ENCODE results near the gene FBXL16.

Gene FBXL16

DNA sequence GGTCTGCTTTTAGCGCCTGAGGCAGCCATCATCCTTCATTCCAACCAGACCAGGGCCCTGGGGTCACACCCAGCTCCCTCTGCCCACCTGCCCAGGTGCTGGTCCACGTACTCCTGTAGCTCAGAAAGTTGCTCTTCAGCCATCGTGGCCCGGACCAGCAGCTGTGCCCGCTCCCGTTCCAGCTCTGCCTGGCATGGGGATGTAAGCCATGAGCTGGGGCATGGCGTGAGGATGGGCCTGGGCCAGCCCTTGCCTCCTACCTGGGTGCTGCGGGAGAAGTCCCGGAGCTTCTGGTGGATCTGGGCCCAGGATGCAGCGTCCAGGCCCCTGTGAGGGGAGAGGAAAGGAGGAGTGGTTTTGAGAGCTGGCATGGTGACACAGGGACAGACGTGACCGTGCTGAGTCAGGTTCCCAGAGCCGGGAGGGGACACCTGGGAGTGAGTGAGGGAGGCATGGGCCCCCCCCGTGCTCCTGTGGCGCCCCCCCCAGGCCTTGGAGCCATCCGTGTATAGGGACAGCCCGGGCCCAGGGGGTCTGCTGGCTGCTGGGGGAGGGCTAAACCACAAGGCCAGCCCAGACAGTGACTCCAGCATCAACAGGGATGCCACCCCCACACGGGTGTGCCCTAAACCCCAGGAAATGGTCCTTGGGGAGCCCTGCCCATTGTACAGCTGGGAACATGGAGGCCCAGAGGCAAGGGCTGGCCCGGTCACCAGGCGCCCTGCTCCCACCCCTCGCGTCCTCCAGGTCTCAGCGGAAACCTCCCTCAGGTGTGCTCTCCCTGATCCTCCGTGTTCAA, 17.4 kb upstream of the FBXL16 start:
- H3K9ac ChIP-seq (ENCODE audit: low read length in 5 of 5), result no peak overlapping the region
- peaks cover 15 to 27% (median 24%) of the 10 kb centered on the region in 5 donors for H3K27me3 ChIP-seq (ENCODE audit: control insufficient read depth in 5 of 5, insufficient read depth in 4 of 5, low read length in 5 of 5)
- peaks cover 0 to 43% (median 35%) of the 10 kb centered on the region in 5 donors for H3K4me1 ChIP-seq (ENCODE audit: control insufficient read depth in 5 of 5, insufficient read depth in 5 of 5, low read length in 5 of 5)
- H3K27ac ChIP-seq (ENCODE audit: low read depth, low read length), result no peak overlapping the region
- no peaks in the 10 kb centered on the region for H3K9me3 ChIP-seq (ENCODE audit: control insufficient read depth in 5 of 5, low read length in 5 of 5)
- no peak overlapping the region for H3K4me3 ChIP-seq (ENCODE audit: low read depth in 1 of 5, low read length in 5 of 5)
- H3K36me3 ChIP-seq (ENCODE audit: control insufficient read depth in 5 of 5, insufficient read depth in 5 of 5, low read length in 5 of 5), result no peaks in the 10 kb centered on the region

- Histone ChIP-seq H3K27me3 (ENCODE audit: control insufficient read depth in 5 of 5, insufficient read depth in 4 of 5, low read length in 5 of 5) (peaks cover 12 to 23% (median 20%) of the 10 kb centered on the region in 5 donors), H3K27ac (ENCODE audit: low read depth, low read length) (no peak overlapping the region), H3K9me3 (ENCODE audit: control insufficient read depth in 5 of 5, low read length in 5 of 5) (no peaks in the 10 kb centered on the region), H3K36me3 (ENCODE audit: control insufficient read depth in 5 of 5, insufficient read depth in 5 of 5, low read length in 5 of 5) (no peaks in the 10 kb centered on the region), H3K4me3 (ENCODE audit: low read depth in 1 of 5, low read length in 5 of 5) (peak overlapping the region in 4 of 5 donors; percentile 71 to 85 (median 78)), H3K4me1 (ENCODE audit: control insufficient read depth in 5 of 5, insufficient read depth in 5 of 5, low read length in 5 of 5) (peaks cover 0 to 34% (median 27%) of the 10 kb centered on the region in 5 donors), H3K9ac (ENCODE audit: low read length in 5 of 5) (peak overlapping the region in 4 of 5 donors; percentile 30 to 66 (median 56))
Observed at GRCh38 chr16:721765-722540, 16.4 kb upstream of the FBXL16 start.

GRCh38 chr16:720990-721764, 15.6 kb upstream of the FBXL16 start, which contains the start of gene ANTKMT:
TSS of gene ANTKMT (plus strand) at chr16:721146. CDS start at chr16:721275, 129 bp downstream.
- Histone ChIP-seq H3K4me1 (ENCODE audit: control insufficient read depth in 5 of 5, insufficient read depth in 5 of 5, low read length in 5 of 5) (peaks cover 0 to 33% (median 26%) of the 10 kb centered on the region in 5 donors), H3K27ac (ENCODE audit: low read depth, low read length) (no peak within 1 kb of the TSS), H3K36me3 (ENCODE audit: control insufficient read depth in 5 of 5, insufficient read depth in 5 of 5, low read length in 5 of 5) (no peaks in the 10 kb centered on the region), H3K4me3 (ENCODE audit: low read depth in 1 of 5, low read length in 5 of 5) (peak within 1 kb of the TSS; percentile 50 to 85 (median 72)), H3K27me3 (ENCODE audit: control insufficient read depth in 5 of 5, insufficient read depth in 4 of 5, low read length in 5 of 5) (peaks cover 13 to 24% (median 19%) of the 10 kb centered on the region in 5 donors), H3K9me3 (ENCODE audit: control insufficient read depth in 5 of 5, low read length in 5 of 5) (no peaks in the 10 kb centered on the region), H3K9ac (ENCODE audit: low read length in 5 of 5) (peak within 1 kb of the TSS in 4 of 5 donors; percentile 54 to 87 (median 68))

DNA sequence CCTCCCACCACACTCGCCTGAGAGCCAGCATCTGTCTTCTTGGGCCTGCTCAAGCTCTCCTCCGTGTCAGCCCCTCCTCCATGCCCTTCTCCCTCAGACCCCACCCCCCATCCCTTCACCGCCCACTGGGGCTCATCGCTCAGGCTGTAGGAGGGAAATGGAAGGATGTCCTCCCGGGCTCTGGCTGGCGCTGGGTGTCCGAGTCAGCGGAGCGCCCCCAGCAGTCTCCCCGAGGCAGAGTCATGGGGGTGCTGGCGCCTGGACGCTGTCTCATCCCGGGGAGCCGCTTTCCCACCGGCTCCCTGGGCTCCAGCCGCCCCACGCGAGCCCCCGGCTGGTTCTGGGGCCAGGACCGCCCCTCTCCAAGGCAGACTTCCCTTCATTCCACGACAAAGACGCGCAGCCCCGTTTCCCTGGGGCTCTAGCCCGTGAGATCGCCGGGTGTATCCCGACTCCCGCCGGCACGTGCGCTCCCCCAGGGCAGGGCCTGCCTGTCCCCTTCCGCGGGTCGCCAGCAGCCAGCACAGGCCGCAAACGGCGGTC, 14.9 kb upstream of the FBXL16 start:
- Histone ChIP-seq H3K27me3 (ENCODE audit: control insufficient read depth in 5 of 5, insufficient read depth in 4 of 5, low read length in 5 of 5) (peaks cover 7 to 17% (median 13%) of the 10 kb centered on the region in 5 donors), H3K36me3 (ENCODE audit: control insufficient read depth in 5 of 5, insufficient read depth in 5 of 5, low read length in 5 of 5) (no peaks in the 10 kb centered on the region), H3K4me1 (ENCODE audit: control insufficient read depth in 5 of 5, insufficient read depth in 5 of 5, low read length in 5 of 5) (peaks cover 0 to 39% (median 30%) of the 10 kb centered on the region in 5 donors), H3K27ac (ENCODE audit: low read depth, low read length) (no peak overlapping the region), H3K9me3 (ENCODE audit: control insufficient read depth in 5 of 5, low read length in 5 of 5) (no peaks in the 10 kb centered on the region), H3K9ac (ENCODE audit: low read length in 5 of 5) (peak overlapping the region in 4 of 5 donors; percentile 54 to 87 (median 68)), H3K4me3 (ENCODE audit: low read depth in 1 of 5, low read length in 5 of 5) (peak overlapping the region; percentile 50 to 85 (median 72))

DNA sequence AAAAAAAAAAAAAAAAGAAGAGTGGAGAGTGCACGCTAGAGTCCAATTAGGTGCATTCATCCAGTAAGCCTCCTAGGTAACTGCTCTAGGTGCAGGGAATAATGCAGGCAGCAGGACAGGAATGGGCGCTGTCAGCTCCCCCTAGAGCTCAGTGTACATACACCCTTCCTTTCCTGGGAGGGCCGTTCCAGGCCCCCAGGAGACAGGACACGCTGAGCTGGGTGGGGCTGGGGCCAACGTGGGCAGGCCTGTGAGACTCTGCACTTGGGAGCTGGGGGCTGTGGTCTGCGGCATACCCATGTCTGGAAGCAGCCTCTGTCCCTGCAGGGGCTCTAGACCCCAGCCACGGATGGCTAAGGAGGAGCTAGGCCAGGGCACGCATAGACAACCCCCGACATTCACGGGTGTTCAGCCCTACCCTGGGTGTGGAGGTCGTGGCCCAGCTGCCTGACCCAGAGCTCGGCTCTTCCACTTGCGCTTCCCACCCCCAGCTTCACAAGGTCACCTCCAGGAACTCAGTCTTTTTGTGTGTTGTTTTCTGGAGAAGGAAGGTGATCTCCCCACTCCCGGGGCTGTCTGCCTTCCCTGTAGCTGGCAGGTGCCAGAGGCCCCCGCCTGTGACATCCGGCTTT, 14.3 kb upstream of the FBXL16 start:
- H3K27me3 ChIP-seq (ENCODE audit: control insufficient read depth in 5 of 5, insufficient read depth in 4 of 5, low read length in 5 of 5), result peaks cover 4 to 12% (median 8%) of the 10 kb centered on the region in 5 donors
- H3K4me3 ChIP-seq (ENCODE audit: low read depth in 1 of 5, low read length in 5 of 5), result peak overlapping the region; percentile 50 to 85 (median 72)
- H3K9ac ChIP-seq (ENCODE audit: low read length in 5 of 5), result peak overlapping the region in 3 of 5 donors; percentile 68 to 87 (median 68)
- H3K9me3 ChIP-seq (ENCODE audit: control insufficient read depth in 5 of 5, low read length in 5 of 5), result no peaks in the 10 kb centered on the region
- no peaks in the 10 kb centered on the region for H3K36me3 ChIP-seq (ENCODE audit: control insufficient read depth in 5 of 5, insufficient read depth in 5 of 5, low read length in 5 of 5)
- H3K27ac ChIP-seq (ENCODE audit: low read depth, low read length), result no peak overlapping the region
- peaks cover 0 to 43% (median 33%) of the 10 kb centered on the region in 5 donors for H3K4me1 ChIP-seq (ENCODE audit: control insufficient read depth in 5 of 5, insufficient read depth in 5 of 5, low read length in 5 of 5)

DNA sequence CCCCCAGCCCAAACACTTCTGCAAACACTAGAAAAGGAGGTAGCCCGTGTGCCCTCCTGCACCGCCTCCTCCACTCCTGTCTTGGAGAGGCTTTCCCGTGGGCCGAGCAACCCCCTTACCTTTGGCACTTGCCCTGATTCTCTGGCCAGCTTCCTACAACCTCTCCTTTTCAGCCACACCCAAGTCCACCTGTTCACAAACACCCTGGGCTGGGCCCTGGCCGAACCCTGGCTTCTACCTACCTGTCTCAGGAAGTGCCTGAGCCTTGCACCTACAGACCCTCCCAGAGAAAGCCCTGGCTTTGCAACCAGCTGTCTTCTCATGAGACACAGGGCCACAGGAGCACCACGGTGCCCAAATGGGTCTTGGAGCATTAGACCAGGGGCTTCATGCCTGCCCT, 13.3 kb upstream of the FBXL16 start:
- Histone ChIP-seq H3K4me3 (ENCODE audit: low read depth in 1 of 5, low read length in 5 of 5) (no peak overlapping the region), H3K27ac (ENCODE audit: low read depth, low read length) (no peak overlapping the region), H3K27me3 (ENCODE audit: control insufficient read depth in 5 of 5, insufficient read depth in 4 of 5, low read length in 5 of 5) (peaks cover 4 to 12% (median 5%) of the 10 kb centered on the region in 5 donors), H3K36me3 (ENCODE audit: control insufficient read depth in 5 of 5, insufficient read depth in 5 of 5, low read length in 5 of 5) (no peaks in the 10 kb centered on the region), H3K4me1 (ENCODE audit: control insufficient read depth in 5 of 5, insufficient read depth in 5 of 5, low read length in 5 of 5) (peaks cover 0 to 52% (median 37%) of the 10 kb centered on the region in 5 donors), H3K9ac (ENCODE audit: low read length in 5 of 5) (no peak overlapping the region), H3K9me3 (ENCODE audit: control insufficient read depth in 5 of 5, low read length in 5 of 5) (no peaks in the 10 kb centered on the region)

- Histone ChIP-seq H3K4me3 (ENCODE audit: low read depth in 1 of 5, low read length in 5 of 5) (no peak overlapping the region), H3K9ac (ENCODE audit: low read length in 5 of 5) (no peak overlapping the region), H3K27ac (ENCODE audit: low read depth, low read length) (no peak overlapping the region), H3K4me1 (ENCODE audit: control insufficient read depth in 5 of 5, insufficient read depth in 5 of 5, low read length in 5 of 5) (peaks cover 0 to 53% (median 38%) of the 10 kb centered on the region in 5 donors), H3K27me3 (ENCODE audit: control insufficient read depth in 5 of 5, insufficient read depth in 4 of 5, low read length in 5 of 5) (peaks cover 4 to 12% (median 5%) of the 10 kb centered on the region in 5 donors), H3K36me3 (ENCODE audit: control insufficient read depth in 5 of 5, insufficient read depth in 5 of 5, low read length in 5 of 5) (no peaks in the 10 kb centered on the region), H3K9me3 (ENCODE audit: control insufficient read depth in 5 of 5, low read length in 5 of 5) (no peaks in the 10 kb centered on the region)
Observed at GRCh38 chr16:718389-718788, 12.8 kb upstream of the FBXL16 start.

GRCh38 chr16:717450-718245, 12.0 kb upstream of the FBXL16 start:
- H3K9ac ChIP-seq (ENCODE audit: low read length in 5 of 5), result no peak overlapping the region
- no peaks in the 10 kb centered on the region for H3K36me3 ChIP-seq (ENCODE audit: control insufficient read depth in 5 of 5, insufficient read depth in 5 of 5, low read length in 5 of 5)
- H3K27ac ChIP-seq (ENCODE audit: low read depth, low read length), result no peak overlapping the region
- H3K9me3 ChIP-seq (ENCODE audit: control insufficient read depth in 5 of 5, low read length in 5 of 5), result no peaks in the 10 kb centered on the region
- H3K27me3 ChIP-seq (ENCODE audit: control insufficient read depth in 5 of 5, insufficient read depth in 4 of 5, low read length in 5 of 5), result peaks cover 4 to 12% (median 5%) of the 10 kb centered on the region in 5 donors
- no peak overlapping the region for H3K4me3 ChIP-seq (ENCODE audit: low read depth in 1 of 5, low read length in 5 of 5)
- H3K4me1 ChIP-seq (ENCODE audit: control insufficient read depth in 5 of 5, insufficient read depth in 5 of 5, low read length in 5 of 5), result peaks cover 0 to 53% (median 38%) of the 10 kb centered on the region in 5 donors

Measured in subcutaneous abdominal adipose tissue (tissue), 5 donors.